HG03097 (cell line): Measurements from ENCODE around the gene TENT5C.
"Not testable (repeated sequence)": the region's sequence is repeated elsewhere in the genome, so short reads cannot be mapped to it uniquely, and the experiment has no call there.

Experiments
- ATAC-seq: cut with Tn5 transposase; IDR thresholded peaks from one replicate; pipeline ENCODE4 v1.9.1; 2021; ENCODE audit not compliant: unreplicated experiment, low FRiP score

TENT5C gene

GRCh38 chr1:117605774-117606648 is at the start of gene TENT5C:
Gene TENT5C, plus strand, starts transcription at chr1:117606048. Its CDS starts 16,821 bp downstream, at chr1:117622869.
- peak; percentile 80 for ATAC-seq

GRCh38 chr1:117556341-117556740 is 49.5 kb upstream of the TENT5C start:
- no peak for ATAC-seq

GRCh38 chr1:117556976-117557375 is 48.9 kb upstream of the TENT5C start:
- no peak for ATAC-seq

DNA sequence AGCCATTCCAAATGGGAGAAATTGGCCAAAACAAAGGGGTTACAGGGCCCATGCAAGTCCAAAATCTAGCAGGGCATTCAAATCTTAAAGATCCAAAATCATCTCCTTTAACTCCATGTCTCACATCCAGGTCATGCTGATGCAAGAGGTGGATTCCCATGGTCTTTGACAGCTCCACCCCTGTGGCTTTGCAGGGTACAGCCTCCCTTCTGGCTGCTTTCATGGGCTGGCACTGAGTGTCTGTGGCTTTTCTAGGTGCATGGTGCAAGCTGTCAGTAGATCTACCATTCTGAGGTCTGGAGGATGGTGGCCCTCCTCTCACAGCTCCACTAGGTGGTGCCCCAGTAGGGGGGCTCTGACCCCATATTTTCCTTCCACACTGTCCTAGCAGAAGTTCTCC is 47.4 kb upstream of the TENT5C start:
- not testable (repeated sequence) for ATAC-seq

- no peak for ATAC-seq
These were observed 46.7 kb upstream of the TENT5C start for GRCh38 chr1:117559139-117559538.

DNA sequence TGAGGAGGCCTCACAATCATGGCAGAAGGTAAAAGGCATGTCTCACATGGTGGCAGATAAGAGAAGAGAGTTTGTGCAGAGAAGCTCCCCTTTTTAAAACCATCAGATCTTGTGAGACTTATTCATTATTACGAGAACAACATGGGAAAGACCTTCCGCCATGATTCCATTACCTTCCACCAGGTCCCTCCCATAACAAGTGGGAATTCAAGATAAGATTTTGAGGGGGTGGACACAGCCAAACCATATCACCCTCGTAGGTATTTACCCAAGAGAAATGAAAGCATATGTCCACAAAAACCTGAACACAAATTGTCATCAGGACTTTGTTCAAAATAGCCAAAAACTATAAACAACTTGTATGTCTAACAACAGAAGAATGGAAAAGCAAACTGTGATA is 45.9 kb upstream of the TENT5C start:
- ATAC-seq: no peak

DNA sequence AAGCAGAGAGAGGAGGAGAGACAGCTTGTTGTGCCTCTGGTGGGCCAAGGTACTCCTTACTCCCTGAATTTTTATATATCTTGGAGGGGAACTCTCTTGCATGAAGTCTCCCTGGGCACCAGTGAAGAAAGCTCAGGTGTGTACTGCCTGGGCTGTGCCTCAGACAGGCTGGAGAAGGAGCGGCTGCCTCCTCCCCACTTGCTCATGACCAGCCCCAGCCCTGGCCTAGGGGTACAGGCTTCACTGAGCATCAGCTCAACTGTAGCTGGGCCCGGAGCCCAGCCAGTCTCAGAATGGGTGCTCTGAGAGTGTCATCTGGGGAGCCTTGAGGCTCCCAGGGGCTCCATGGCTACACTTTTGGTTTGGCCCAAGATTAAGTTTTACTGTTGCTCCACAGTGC is 44.8 kb upstream of the TENT5C start:
- ATAC-seq: no peak

DNA sequence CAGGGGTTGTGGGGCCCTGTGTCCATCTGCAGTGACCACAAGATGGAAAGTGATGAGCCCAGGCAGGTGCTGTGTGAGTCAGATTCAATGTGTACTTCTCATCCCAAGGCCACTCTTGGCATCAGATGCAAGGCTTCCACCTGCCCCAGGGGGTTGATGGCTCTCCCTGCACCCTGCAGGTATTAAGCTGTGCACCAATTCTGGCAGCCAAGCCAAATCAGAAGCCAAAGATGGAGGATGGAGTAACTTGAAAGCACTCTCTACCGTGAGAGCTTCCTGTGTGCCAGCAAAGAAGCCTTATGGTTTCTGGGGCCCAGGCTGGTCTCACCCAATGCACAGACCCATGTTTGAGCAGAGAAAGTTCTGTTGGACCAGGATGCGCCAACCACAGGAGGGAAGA is 44.3 kb upstream of the TENT5C start:
- no peak for ATAC-seq

GRCh38 chr1:117562581-117563491 is 43.0 kb upstream of the TENT5C start:
- no peak for ATAC-seq

- no peak for ATAC-seq
These were observed 42.4 kb upstream of the TENT5C start for GRCh38 chr1:117563492-117563875.

GRCh38 chr1:117564227-117565075 is 41.4 kb upstream of the TENT5C start:
- ATAC-seq: no peak

- no peak for ATAC-seq
These were observed 40.7 kb upstream of the TENT5C start for GRCh38 chr1:117565076-117565556.

DNA sequence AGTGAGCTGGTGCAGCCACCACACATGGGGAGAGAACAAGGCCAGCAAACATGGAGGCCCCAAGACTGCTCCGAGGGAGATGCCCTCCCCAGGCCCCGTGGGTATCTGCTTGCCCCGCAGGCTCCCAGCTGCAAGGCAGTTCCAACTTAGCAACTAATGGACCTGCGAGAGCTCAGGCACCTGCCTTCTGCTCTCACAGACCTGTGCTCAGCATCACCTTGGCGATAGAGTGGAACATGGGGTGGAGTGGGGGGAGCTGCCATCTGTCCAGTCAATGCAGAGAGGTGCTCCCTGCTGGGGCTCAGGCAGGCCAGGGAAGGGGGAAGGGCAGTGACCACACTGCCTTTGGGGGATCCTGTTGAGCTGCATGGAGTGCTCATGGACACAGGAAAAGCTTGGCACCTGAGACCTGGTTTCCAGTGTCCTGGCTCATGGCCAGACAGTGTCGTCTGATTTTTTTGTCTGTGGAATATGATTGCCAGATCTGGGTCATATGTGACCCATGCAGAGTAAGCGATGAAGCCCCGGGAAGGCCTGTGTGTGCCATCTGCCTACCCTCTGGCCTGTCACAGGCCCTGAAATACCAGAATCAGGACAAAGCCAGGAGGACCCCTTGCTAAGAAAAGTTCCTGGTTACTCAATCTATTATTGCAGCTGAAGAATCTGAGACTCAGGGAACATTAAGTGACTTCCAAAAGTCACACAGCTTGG is 39.9 kb upstream of the TENT5C start:
- ATAC-seq: no peak

DNA sequence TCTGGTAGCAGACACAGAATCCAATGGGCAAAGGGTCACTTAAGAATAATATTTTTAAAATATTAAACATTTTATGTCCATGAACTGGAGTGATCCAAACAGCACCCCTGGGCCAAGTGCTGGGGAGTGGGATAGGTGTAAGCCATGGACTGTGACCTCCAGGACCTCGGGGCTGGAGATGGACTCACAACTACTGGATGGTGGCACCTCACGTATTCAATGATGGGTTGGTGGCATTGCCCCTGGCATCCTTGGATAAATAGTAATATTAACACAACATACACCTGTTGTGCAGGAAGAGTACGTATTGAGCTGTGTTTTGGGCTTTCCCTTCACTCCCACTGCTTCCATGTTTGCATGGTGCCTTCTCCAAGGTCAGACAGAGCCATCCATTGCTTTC is 39.3 kb upstream of the TENT5C start:
- no peak for ATAC-seq

DNA sequence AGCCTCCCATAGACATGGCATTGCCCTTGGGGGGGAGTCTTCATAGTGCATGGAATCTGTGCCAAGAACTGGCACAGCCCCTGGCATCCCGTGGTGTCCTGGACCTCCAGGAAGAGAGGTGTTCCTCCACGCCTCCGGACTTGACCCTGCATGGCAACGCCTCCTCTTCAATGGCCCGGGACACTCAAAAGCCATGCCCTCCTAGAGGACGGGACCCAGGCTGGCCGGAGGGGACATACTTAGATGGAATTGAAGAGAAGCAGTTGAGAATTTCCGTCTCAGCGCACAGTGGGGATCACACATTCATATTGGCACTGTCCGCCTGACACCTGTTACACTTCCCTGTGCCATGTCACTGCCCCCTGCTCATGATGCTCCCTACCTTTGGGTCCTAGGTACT is 38.4 kb upstream of the TENT5C start:
- ATAC-seq: no peak

DNA sequence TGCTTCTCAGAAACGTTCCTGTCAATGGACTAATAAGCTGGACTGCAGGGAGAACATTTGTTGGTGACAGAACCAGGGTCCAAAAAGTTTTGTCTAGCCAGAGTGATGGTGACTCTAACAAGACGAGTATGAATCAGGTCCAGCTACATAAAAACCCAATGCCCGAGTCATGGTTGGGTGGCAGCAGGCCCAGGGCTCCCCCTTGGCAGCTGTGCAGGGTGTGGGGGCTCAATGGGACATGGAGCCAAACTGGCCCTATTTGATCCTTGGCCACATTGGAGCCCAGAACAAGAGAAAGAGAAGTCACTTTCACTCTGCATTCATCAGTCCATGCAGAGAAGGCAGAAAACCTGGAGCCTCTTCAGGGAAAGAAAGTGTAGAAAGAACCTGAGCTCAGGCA is 37.9 kb upstream of the TENT5C start:
- no peak for ATAC-seq

GRCh38 chr1:117568999-117569398 is 36.8 kb upstream of the TENT5C start:
- no peak for ATAC-seq

DNA sequence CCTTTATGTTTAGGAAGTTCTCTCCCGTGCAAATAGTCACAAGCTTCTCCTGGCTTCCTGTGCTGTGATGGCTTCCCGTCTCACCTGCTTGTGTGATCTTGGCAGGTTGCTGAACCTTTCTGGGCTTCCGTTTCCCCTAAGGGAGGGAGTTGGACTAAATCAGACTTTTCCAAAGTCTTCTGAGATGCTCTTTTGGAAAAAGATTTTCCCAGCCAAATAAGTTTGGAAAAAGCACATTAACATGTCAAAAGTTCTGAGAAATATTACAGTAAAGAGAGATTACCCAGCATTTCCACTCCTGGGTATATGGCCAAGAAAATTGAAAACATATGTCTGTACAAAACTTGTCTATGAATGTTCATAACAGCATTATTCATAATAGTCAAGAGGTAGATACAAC is 36.0 kb upstream of the TENT5C start:
- no peak for ATAC-seq

- no peak for ATAC-seq
These were observed 34.8 kb upstream of the TENT5C start for GRCh38 chr1:117570988-117571409.

- ATAC-seq: no peak
These were observed 34.4 kb upstream of the TENT5C start for GRCh38 chr1:117571496-117571895.
